NCI-H1417 treated with DMSO at 0.1 percent for 48 hours (cell line): ENCODE results near the gene ETF1.
"Not testable (repeated sequence)": the region's sequence is repeated elsewhere in the genome, so short reads cannot be mapped to it uniquely, and the experiment has no call there.

Experiments used
- DNase-seq: peaks from one replicate; lab custom pipeline; 2025; lab: John Stamatoyannopoulos, UW

Gene ETF1

GRCh38 chr5:138528744-138529469 is 14.1 kb downstream of the ETF1 start:
- DNase-seq = no peak

- DNase-seq = no peak
Measured at GRCh38 chr5:138528208-138528607, 14.8 kb downstream of the ETF1 start.

- no peak for DNase-seq
Measured at GRCh38 chr5:138527170-138527569, 15.9 kb downstream of the ETF1 start.

GRCh38 chr5:138523406-138523805 is 19.6 kb downstream of the ETF1 start:
- no peak for DNase-seq

- DNase-seq = no peak
Measured at GRCh38 chr5:138520971-138521370, 22.1 kb downstream of the ETF1 start.

GRCh38 chr5:138517437-138517836 is 25.6 kb downstream of the ETF1 start:
- DNase-seq = no peak

- no peak for DNase-seq
Measured at GRCh38 chr5:138515556-138516245, 27.3 kb downstream of the ETF1 start.

- DNase-seq = no peak
Measured at GRCh38 chr5:138514021-138514420, 29.0 kb downstream of the ETF1 start.

- no peak for DNase-seq
Measured at GRCh38 chr5:138508958-138509357, 34.1 kb downstream of the ETF1 start.

- DNase-seq = not testable (repeated sequence)
Measured at GRCh38 chr5:138507485-138507884, 35.6 kb downstream of the ETF1 start.

GRCh38 chr5:138506370-138507306 is 36.4 kb downstream of the ETF1 start:
- no peak for DNase-seq

- DNase-seq = no peak
Measured at GRCh38 chr5:138504799-138505198, 38.2 kb downstream of the ETF1 start.

- no peak for DNase-seq
Measured at GRCh38 chr5:138503487-138504270, 39.4 kb downstream of the ETF1 start.

GRCh38 chr5:138502521-138502920 is 40.5 kb downstream of the ETF1 start:
- DNase-seq = no peak

GRCh38 chr5:138502121-138502520 is 40.9 kb downstream of the ETF1 start:
- DNase-seq = no peak

- no peak for DNase-seq
Measured at GRCh38 chr5:138498376-138498775, 44.7 kb downstream of the ETF1 start.

GRCh38 chr5:138495351-138495750 is 47.7 kb downstream of the ETF1 start:
- no peak for DNase-seq

GRCh38 chr5:138492560-138493045 is 50.4 kb downstream of the ETF1 start:
- DNase-seq = no peak

GRCh38 chr5:138491669-138492559 is 51.1 kb downstream of the ETF1 start:
- DNase-seq = no peak

GRCh38 chr5:138491284-138491648 is 51.8 kb downstream of the ETF1 start:
- DNase-seq = no peak
